GM12878 (cell line): ENCODE results near the gene PDE9A. TPM values are rescaled to one million over a fixed set of nuclear protein-coding genes. Genes with fewer than 3 reads are reported as not detected.

ENCODE experiments used
- ATAC-seq: fragments of 200-7000 bp; cut with Tn5 transposase; 3 replicates; pipeline ENCODE4 v1.9.1; 2020; ENCODE audit warnings: mild to moderate bottlenecking, moderate library complexity
- BruUV-seq: library from RNA; stranded (reverse); fragments of 400-500 nt; replicated peaks from 2 replicates; lab custom pipeline; 2021; lab: Mats Ljungman, UMichigan
- CTCF ChIA-PET: fragments of 300-600 bp; sonication (Branson Sonifier 250); formaldehyde crosslinking; extraction: SDS; loops from one replicate; lab custom pipeline; 2021; ENCODE audit warnings: inconsistent platforms; lab: Yijun Ruan, JAX
- POLR2A ChIA-PET: fragments of 350-600 bp; formaldehyde crosslinking; extraction: SDS; loops from one replicate; lab custom pipeline; 2021; ENCODE audit warnings: inconsistent platforms; lab: Charles Lee
- RAD21 ChIA-PET: fragments of 300-600 bp; sonication (Branson Sonifier 250); formaldehyde crosslinking; loops from one replicate; lab custom pipeline; 2023; ENCODE audit warnings: antibody characterized with exemption; ENCODE audit not compliant: unreplicated experiment; lab: Charles Lee
- SMC1A ChIA-PET: fragments of 300-600 bp; sonication (Branson Sonifier 250); formaldehyde crosslinking; loops from one replicate; lab custom pipeline; 2023; ENCODE audit not compliant: unreplicated experiment, uncharacterized antibody; lab: Charles Lee
- DNase-seq: peaks from one replicate; pipeline ENCODE4 v3.0.0-alpha.2; 2011; ENCODE audit warnings: low read depth, low spot score
- FAIRE-seq: peaks from 3 replicates; lab custom pipeline; 2011; peaks lifted over from hg19 to GRCh38; lab: Jason Lieb, UNC
- H2AFZ ChIP-seq: 2 replicates; pipeline ENCODE4 v1.6.0; 2011; ENCODE audit warnings: low read depth, low read length, control low read depth; ENCODE audit not compliant: control insufficient read depth
- H3K27ac ChIP-seq: 2 replicates; pipeline ENCODE4 v1.5.1; 2011; ENCODE audit warnings: control low read depth; ENCODE audit not compliant: control insufficient read depth, insufficient read depth
- H3K27me3 ChIP-seq, 2 experiments: replicated peaks in 1 of 2; 2 replicates each; pipeline versions ENCODE4 v1.6.0 to v1.6.1; 2011; ENCODE audit warnings: low read length in 1 of 2; ENCODE audit not compliant: control insufficient read depth in 2 of 2, insufficient read depth in 2 of 2
- H3K36me3 ChIP-seq, 2 experiments: 2 replicates each; pipeline ENCODE4 v1.5.1; 2011; ENCODE audit warnings: low read length in 1 of 2; ENCODE audit not compliant: control insufficient read depth in 2 of 2, insufficient read depth in 2 of 2
- H3K4me1 ChIP-seq: 2 replicates; pipeline ENCODE4 v1.6.1; 2011; ENCODE audit warnings: mild to moderate bottlenecking, low read length, moderate library complexity, mixed read lengths; ENCODE audit not compliant: control insufficient read depth, insufficient read depth
- H3K4me2 ChIP-seq: 2 replicates; pipeline ENCODE4 v1.6.0; 2011; ENCODE audit warnings: control low read depth; ENCODE audit not compliant: control insufficient read depth, insufficient read depth
- H3K4me3 ChIP-seq: fragments of 200-600 bp; sonication (generic); 2 replicates; pipeline ENCODE4 v1.5.1; 2016
- H3K79me2 ChIP-seq: 2 replicates; pipeline ENCODE4 v1.6.0; 2011; ENCODE audit warnings: low read length; ENCODE audit not compliant: control insufficient read depth, insufficient read depth
- H3K9ac ChIP-seq: 2 replicates; pipeline ENCODE4 v1.8.0; 2011; ENCODE audit warnings: low read length, control low read depth, mixed read lengths; ENCODE audit not compliant: control insufficient read depth, insufficient read depth
- H3K9me3 ChIP-seq: replicated peaks from 3 replicates; pipeline ENCODE4 v1.5.1; 2011; ENCODE audit warnings: mild to moderate bottlenecking, low read length; ENCODE audit not compliant: control insufficient read depth, insufficient read depth
- H4K20me1 ChIP-seq: 2 replicates; pipeline ENCODE4 v1.6.0; 2011; ENCODE audit not compliant: control insufficient read depth, insufficient read depth
- EGR1 ChIP-seq, 2 experiments: IDR thresholded peaks; 1 replicate in 1 of 2; 2 replicates in 1 of 2; pipeline ENCODE4 v1.6.1; 2011 to 2012; ENCODE audit warnings: low read depth in 2 of 2, low read length in 2 of 2, borderline replicate concordance in 1 of 2, mild to moderate bottlenecking in 1 of 2, moderate library complexity in 1 of 2
- JUNB ChIP-seq: IDR thresholded peaks from 2 replicates; pipeline ENCODE4 v1.6.1; 2016; ENCODE audit warnings: antibody characterized with exemption, mild to moderate bottlenecking
- KAT2A ChIP-seq: conservative IDR thresholded peaks from 2 replicates; pipeline ENCODE4 v1.6.1; 2011; ENCODE audit warnings: low read depth, low read length; ENCODE audit not compliant: control insufficient read depth
- NBN ChIP-seq: fragments of 450-650 bp; IDR thresholded peaks from 2 replicates; pipeline ENCODE4 v1.6.1; 2016
- RB1 ChIP-seq: fragments of 450-650 bp; formaldehyde crosslinking; IDR thresholded peaks from 2 replicates; pipeline ENCODE4 v1.6.1; 2017; ENCODE audit warnings: mild to moderate bottlenecking, borderline replicate concordance
- SMAD5 ChIP-seq: IDR thresholded peaks from 2 replicates; pipeline ENCODE4 v1.6.1; 2016; ENCODE audit warnings: antibody characterized with exemption, low read depth
- STAT3 ChIP-seq: IDR thresholded peaks from 2 replicates; pipeline ENCODE4 v1.6.1; 2011; ENCODE audit warnings: low read depth, low read length, improper control_type of control experiment
- SUPT20H ChIP-seq: IDR thresholded peaks from 2 replicates; pipeline ENCODE4 v1.6.1; 2011; ENCODE audit warnings: low read depth, mild to moderate bottlenecking, low read length, moderate library complexity, borderline replicate concordance; ENCODE audit not compliant: control insufficient read depth
- TBL1XR1 ChIP-seq: IDR thresholded peaks from 2 replicates; pipeline ENCODE4 v1.6.1; 2012; ENCODE audit warnings: low read depth, low read length, improper control_type of control experiment
- ZNF217 ChIP-seq: fragments of 450-650 bp; IDR thresholded peaks from 2 replicates; pipeline ENCODE4 v1.6.1; 2017; ENCODE audit warnings: antibody characterized with exemption, mild to moderate bottlenecking
- ZSCAN29 ChIP-seq: fragments of 450-650 bp; IDR thresholded peaks from 2 replicates; pipeline ENCODE4 v1.6.1; 2017; ENCODE audit warnings: mild to moderate bottlenecking, moderate library complexity
- WGBS: methylation state at CpG from one replicate; pipeline ENCODE4 v1.1.6; 2016; ENCODE audit warnings: low lambda C conversion rate; ENCODE audit not compliant: insufficient replicate concordance, insufficient coverage; ENCODE audit errors: missing lambda C conversion rate; 5-methylcytosine and 5-hydroxymethylcytosine counted together
- in situ Hi-C: fragments of 300-500 bp; cut with MboI; formaldehyde crosslinking; loops from 9 replicates; pipeline ENCODE4 v1.14.3; 2018; ENCODE audit warnings: mixed read lengths
- intact Hi-C: fragments of 100-400 bp; cut with micrococcal nuclease; formaldehyde crosslinking; loops from one replicate; pipeline ENCODE4 v1.14.2; 2022; ENCODE audit not compliant: unreplicated experiment
- polyA plus RNA-seq, 11 experiments: library from polyadenylated mRNA; depleted of rRNA in 4 of 11; unstranded in 6 of 11; stranded (reverse) in 5 of 11; fragments of >200 nt; fragmentation: Nextera tagmentation in 4 of 11; fragmentation: Illumina TruSeq in 1 of 11; extraction: Ambion mirVana in 4 of 11; extraction: Trizol in 1 of 11; gene quantifications; 1 replicate in 1 of 11; 2 replicates in 10 of 11; pipeline versions ENCODE4 v1.2.1 to v1.2.3, GENCODE V29; 2011 to 2016; ENCODE audit warnings: inconsistent platforms in 2 of 11, missing spikeins in 2 of 11, low read depth in 1 of 11
- total RNA-seq, 4 experiments: library from RNA; depleted of rRNA in 3 of 4; stranded (reverse); fragments of >200 nt in 3 of 4; fragmentation: Illumina TruSeq in 1 of 4; extraction: Trizol in 1 of 4; gene quantifications; 2 replicates each; pipeline versions ENCODE4 v1.2.1 to v1.2.3, GENCODE V29; 2013 to 2021

Gene PDE9A
- total and polyA plus RNA-seq, 10 of the 15 experiments (the other 5 are each of a cell fraction or from before 2014, with no cell fraction given) = 0.08 to 0.45 (median 0.20) TPM; not detected in 1

GRCh38 chr21:42758721-42759593, 105.5 kb downstream of the PDE9A start:
- Histone ChIP-seq H3K36me3 (no peaks in the 10 kb centered on the region), H3K9ac (no peak overlapping the region), H3K79me2 (no peaks in the 10 kb centered on the region), H2AFZ (no peak overlapping the region), H3K27me3 (peaks cover 0 to 4% of the 10 kb centered on the region in 2 experiments; a peak in 2 of 4 replicates), H3K4me2 (no peak overlapping the region), H3K27ac (no peak overlapping the region), H3K4me1 (no peaks in the 10 kb centered on the region), H3K9me3 (no peaks in the 10 kb centered on the region), H3K4me3 (no peak overlapping the region), H4K20me1 (no peaks in the 10 kb centered on the region)
- intact Hi-C loops = no loop called here
- ChIA-PET RAD21 (no interaction called here), CTCF (no interaction called here), SMC1A (no interaction called here), POLR2A (no interaction called here)
- in situ Hi-C loops = no loop called here
- ATAC-seq (no peak), DNase-seq (no peak), FAIRE-seq (no peak)
- TF ChIP-seq SMAD5 (no peak), STAT3 (no peak), ZNF217 (no peak), ZSCAN29 (no peak), RB1 (no peak), SUPT20H (no peak)
- WGBS = 27% methylated on average over 18 of the region's 20 CpGs
- no TSS peak for BruUV-seq

- in situ Hi-C loops = no loop called here
- FAIRE-seq = no peak
- intact Hi-C loops = no loop called here
Measured at GRCh38 chr21:42759594-42759927, 106.1 kb downstream of the PDE9A start.

More at GRCh38 chr21:42759594-42759927, 106.1 kb downstream of the PDE9A start:
- no peak overlapping the region for H2AFZ ChIP-seq
- no peak overlapping the region for H3K27ac ChIP-seq
- POLR2A ChIA-PET = no interaction called here
- peaks cover 0 to 4% of the 10 kb centered on the region in 2 experiments; a peak in 2 of 4 replicates for H3K27me3 ChIP-seq
- H3K9ac ChIP-seq = no peak overlapping the region
- CTCF ChIA-PET = no interaction called here
- RAD21 ChIA-PET = no interaction called here
- no peaks in the 10 kb centered on the region for H3K4me1 ChIP-seq
- no peaks in the 10 kb centered on the region for H3K79me2 ChIP-seq
- H3K36me3 ChIP-seq = no peaks in the 10 kb centered on the region
- DNase-seq (no peak), ATAC-seq (no peak)
- no peak overlapping the region for H3K4me3 ChIP-seq
- no TSS peak for BruUV-seq
- SMC1A ChIA-PET = no interaction called here
- no peak overlapping the region for H3K4me2 ChIP-seq
- no peaks in the 10 kb centered on the region for H4K20me1 ChIP-seq
- TF ChIP-seq NBN (no peak), STAT3 (no peak), EGR1 (IDR thresholded peaks at IDR 0.05; ENCODE audit: borderline replicate concordance in 1 of 2, low read depth in 2 of 2, low read length in 2 of 2) (no peak), TBL1XR1 (no peak), KAT2A (no peak), JUNB (no peak)
- no peaks in the 10 kb centered on the region for H3K9me3 ChIP-seq
